HL-60 (cell line): ENCODE measurements around the gene PCDHB10.
"Not testable (repeated sequence)": the region's sequence is repeated elsewhere in the genome, so short reads cannot be mapped to it uniquely, and the experiment has no call there.

ENCODE experiments used
- DNase-seq, 2 experiments: peaks; one replicate each; pipeline ENCODE4 v3.0.0-alpha.2; 2010 to 2020; ENCODE audit warnings: low read depth in 1 of 2, low spot score in 1 of 2
- H3K27ac ChIP-seq: fragments of 250-450 bp; sonication (Bioruptor Pico); replicated peaks from 2 replicates; pipeline ENCODE4 v1.5.1; 2020; ENCODE audit warnings: mild to moderate bottlenecking, moderate library complexity
- H3K27me3 ChIP-seq: fragments of 250-450 bp; sonication (Bioruptor Pico); 2 replicates; pipeline ENCODE4 v1.5.1; 2021; ENCODE audit warnings: mild to moderate bottlenecking, moderate library complexity; ENCODE audit not compliant: insufficient read depth, poor library complexity, severe bottlenecking
- H3K4me3 ChIP-seq: replicated peaks from 2 replicates; pipeline ENCODE4 v1.5.1; 2011; ENCODE audit warnings: mild to moderate bottlenecking, control low read depth, low read length; ENCODE audit not compliant: insufficient read depth
- GABPA ChIP-seq: IDR thresholded peaks from 2 replicates; pipeline ENCODE4 v1.6.1; 2012; ENCODE audit warnings: low read depth
- POLR2AphosphoS5 ChIP-seq: IDR thresholded peaks from 2 replicates; pipeline ENCODE4 v1.6.1; 2012; ENCODE audit warnings: low read depth
- SPI1 ChIP-seq: IDR thresholded peaks from 2 replicates; pipeline ENCODE4 v1.6.1; 2012; ENCODE audit warnings: low read depth, mild to moderate bottlenecking, borderline replicate concordance
- TF ChIP-seq, protein P1 (sequence below): IDR thresholded peaks from one replicate; pipeline ENCODE4 v1.5.1; 2011; ENCODE audit warnings: low read length, control low read depth, inconsistent platforms; ENCODE audit not compliant: insufficient read depth
- TF ChIP-seq, protein P2 (sequence below): IDR thresholded peaks from 2 replicates; pipeline ENCODE4 v1.6.1; 2012; ENCODE audit warnings: low read depth; ENCODE audit not compliant: insufficient replicate concordance

Gene PCDHB10

DNA sequence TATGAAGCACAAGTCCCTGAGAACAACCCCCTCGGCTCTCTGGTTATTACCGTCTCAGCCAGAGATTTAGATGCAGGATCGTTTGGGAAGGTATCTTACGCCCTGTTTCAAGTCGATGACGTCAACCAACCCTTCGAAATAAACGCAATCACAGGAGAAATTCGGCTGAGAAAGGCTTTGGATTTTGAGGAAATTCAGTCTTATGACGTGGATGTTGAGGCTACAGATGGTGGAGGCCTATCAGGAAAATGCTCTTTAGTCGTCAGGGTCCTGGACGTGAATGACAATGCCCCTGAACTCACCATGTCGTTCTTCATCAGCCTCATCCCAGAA, 41.2 kb upstream of the PCDHB10 start:
- Histone ChIP-seq H3K4me3 (no peak overlapping the region), H3K27ac (no peak overlapping the region), H3K27me3 (no peaks in the 10 kb centered on the region)
- TF ChIP-seq, protein P1, sequence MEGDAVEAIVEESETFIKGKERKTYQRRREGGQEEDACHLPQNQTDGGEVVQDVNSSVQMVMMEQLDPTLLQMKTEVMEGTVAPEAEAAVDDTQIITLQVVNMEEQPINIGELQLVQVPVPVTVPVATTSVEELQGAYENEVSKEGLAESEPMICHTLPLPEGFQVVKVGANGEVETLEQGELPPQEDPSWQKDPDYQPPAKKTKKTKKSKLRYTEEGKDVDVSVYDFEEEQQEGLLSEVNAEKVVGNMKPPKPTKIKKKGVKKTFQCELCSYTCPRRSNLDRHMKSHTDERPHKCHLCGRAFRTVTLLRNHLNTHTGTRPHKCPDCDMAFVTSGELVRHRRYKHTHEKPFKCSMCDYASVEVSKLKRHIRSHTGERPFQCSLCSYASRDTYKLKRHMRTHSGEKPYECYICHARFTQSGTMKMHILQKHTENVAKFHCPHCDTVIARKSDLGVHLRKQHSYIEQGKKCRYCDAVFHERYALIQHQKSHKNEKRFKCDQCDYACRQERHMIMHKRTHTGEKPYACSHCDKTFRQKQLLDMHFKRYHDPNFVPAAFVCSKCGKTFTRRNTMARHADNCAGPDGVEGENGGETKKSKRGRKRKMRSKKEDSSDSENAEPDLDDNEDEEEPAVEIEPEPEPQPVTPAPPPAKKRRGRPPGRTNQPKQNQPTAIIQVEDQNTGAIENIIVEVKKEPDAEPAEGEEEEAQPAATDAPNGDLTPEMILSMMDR, result no peak
- TF ChIP-seq GABPA (no peak), SPI1 (no peak), POLR2AphosphoS5 (no peak)
- TF ChIP-seq, protein P2, sequence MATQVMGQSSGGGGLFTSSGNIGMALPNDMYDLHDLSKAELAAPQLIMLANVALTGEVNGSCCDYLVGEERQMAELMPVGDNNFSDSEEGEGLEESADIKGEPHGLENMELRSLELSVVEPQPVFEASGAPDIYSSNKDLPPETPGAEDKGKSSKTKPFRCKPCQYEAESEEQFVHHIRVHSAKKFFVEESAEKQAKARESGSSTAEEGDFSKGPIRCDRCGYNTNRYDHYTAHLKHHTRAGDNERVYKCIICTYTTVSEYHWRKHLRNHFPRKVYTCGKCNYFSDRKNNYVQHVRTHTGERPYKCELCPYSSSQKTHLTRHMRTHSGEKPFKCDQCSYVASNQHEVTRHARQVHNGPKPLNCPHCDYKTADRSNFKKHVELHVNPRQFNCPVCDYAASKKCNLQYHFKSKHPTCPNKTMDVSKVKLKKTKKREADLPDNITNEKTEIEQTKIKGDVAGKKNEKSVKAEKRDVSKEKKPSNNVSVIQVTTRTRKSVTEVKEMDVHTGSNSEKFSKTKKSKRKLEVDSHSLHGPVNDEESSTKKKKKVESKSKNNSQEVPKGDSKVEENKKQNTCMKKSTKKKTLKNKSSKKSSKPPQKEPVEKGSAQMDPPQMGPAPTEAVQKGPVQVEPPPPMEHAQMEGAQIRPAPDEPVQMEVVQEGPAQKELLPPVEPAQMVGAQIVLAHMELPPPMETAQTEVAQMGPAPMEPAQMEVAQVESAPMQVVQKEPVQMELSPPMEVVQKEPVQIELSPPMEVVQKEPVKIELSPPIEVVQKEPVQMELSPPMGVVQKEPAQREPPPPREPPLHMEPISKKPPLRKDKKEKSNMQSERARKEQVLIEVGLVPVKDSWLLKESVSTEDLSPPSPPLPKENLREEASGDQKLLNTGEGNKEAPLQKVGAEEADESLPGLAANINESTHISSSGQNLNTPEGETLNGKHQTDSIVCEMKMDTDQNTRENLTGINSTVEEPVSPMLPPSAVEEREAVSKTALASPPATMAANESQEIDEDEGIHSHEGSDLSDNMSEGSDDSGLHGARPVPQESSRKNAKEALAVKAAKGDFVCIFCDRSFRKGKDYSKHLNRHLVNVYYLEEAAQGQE, result no peak
- DNase-seq, result no peak

DNA sequence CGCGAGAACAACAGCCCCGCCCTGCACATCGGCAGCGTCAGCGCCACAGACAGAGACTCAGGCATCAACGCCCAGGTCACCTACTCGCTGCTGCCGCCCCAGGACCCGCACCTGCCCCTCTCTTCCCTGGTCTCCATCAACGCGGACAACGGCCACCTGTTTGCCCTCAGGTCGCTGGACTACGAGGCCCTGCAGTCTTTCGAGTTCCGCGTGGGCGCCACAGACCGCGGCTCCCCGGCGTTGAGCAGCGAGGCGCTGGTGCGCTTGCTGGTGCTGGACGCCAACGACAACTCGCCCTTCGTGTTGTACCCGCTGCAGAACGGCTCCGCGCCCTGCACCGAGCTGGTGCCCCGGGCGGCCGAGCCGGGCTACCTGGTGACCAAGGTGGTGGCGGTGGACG, 40.5 kb upstream of the PCDHB10 start:
- H3K27me3 ChIP-seq, H3K27ac ChIP-seq, H3K4me3 ChIP-seq, DNase-seq: not testable (repeated sequence)

DNA sequence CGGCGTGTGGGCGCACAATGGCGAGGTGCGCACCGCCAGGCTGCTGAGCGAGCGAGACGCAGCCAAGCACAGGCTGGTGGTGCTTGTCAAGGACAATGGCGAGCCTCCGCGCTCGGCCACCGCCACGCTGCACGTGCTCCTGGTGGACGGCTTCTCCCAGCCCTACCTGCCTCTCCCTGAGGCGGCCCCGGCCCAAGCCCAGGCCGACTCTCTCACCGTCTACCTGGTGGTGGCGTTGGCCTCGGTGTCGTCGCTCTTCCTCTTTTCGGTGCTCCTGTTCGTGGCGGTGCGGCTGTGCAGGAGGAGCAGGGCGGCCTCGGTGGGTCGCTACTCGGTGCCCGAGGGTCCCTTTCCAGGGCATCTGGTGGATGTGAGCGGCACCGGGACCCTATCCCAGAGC, 40.1 kb upstream of the PCDHB10 start:
- not testable (repeated sequence) for H3K4me3 ChIP-seq, H3K27ac ChIP-seq, DNase-seq, H3K27me3 ChIP-seq

DNA sequence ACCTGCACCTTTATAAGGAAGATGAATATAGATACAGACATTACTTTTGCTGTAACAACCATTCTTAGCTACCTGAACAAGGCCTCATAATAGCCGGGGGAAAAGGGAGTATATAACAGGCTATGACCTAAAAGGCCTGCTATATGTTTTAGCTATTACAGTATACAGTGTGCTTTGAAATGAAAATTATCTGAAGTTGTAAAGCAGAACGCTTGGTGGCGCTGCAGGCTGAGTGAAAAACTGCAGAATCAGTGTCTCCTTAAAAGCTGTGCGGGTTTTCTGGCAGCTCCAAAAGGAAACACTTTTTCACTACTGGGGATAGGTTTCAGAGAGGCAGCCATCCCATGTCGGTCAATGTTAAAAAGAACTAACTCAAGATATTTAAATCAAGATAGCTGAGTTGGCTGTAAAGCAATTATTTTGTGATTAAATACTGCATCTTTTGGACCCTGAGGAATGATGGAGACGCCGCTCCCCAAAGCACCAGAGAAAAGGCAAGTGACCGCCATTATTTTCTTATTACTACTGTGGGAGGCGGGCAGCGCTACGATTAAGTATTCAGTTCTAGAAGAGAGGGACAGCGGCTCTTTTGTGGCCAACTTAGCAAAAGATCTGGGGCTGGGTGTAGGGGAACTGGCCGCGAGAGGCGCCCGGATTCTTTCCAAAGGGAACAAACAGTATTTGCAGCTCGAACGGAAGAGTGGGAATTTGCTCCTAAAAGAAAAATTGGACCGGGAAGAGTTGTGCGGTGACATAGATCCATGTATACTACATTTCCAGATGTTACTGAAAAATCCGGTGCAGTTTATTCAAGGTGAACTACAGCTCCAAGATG, 36.4 kb upstream of the PCDHB10 start:
- TF ChIP-seq SPI1 (no peak), POLR2AphosphoS5 (no peak), GABPA (no peak)
- TF ChIP-seq, protein P2, result no peak
- TF ChIP-seq, protein P1, result no peak
- Histone ChIP-seq H3K27me3 (no peaks in the 10 kb centered on the region), H3K27ac (no peak overlapping the region), H3K4me3 (no peak overlapping the region)
- DNase-seq, result no peak

DNA sequence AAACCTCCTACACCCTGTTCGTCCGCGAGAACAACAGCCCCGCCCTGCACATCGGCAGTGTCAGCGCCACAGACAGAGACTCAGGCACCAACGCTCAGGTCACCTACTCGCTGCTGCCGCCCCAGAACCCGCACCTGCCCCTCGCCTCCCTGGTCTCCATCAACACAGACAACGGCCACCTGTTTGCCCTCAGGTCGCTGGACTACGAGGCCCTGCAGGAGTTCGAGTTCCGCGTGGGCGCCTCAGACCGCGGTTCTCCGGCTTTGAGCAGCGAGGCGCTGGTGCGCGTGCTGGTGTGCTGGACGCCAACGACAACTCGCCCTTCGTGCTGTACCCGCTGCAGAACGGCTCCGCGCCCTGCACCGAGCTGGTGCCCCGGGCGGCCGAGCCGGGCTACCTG, 34.8 kb upstream of the PCDHB10 start:
- not testable (repeated sequence) for H3K27me3 ChIP-seq, DNase-seq, H3K4me3 ChIP-seq, H3K27ac ChIP-seq

DNA sequence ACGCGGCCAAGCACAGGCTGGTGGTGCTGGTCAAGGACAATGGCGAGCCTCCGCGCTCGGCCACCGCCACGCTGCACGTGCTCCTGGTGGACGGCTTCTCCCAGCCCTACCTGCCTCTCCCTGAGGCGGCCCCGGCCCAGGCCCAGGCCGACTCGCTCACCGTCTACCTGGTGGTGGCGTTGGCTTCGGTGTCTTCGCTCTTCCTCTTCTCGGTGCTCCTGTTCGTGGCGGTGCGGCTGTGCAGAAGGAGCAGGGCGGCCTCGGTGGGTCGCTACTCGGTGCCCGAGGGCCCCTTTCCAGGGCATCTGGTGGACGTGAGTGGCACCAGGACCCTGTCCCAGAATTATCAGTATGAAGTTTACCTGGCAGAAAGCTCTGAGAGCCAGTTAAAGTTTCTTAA, 34.3 kb upstream of the PCDHB10 start:
- not testable (repeated sequence) for DNase-seq, H3K4me3 ChIP-seq, H3K27ac ChIP-seq, H3K27me3 ChIP-seq
